ENCODE measurements around the gene TSBP1. TPM values are rescaled to one million over a fixed set of nuclear protein-coding genes. Genes with fewer than 3 reads are reported as not detected.

The TSBP1 gene
- total and polyA plus RNA-seq, 9 of the 15 experiments (the other 6 are each of a cell fraction or from before 2014, with no cell fraction given) = not detected

GRCh38 chr6:32317541-32317940 lies 54.2 kb downstream of the TSBP1 start:
- Histone ChIP-seq H3K4me2 (ENCODE audit: insufficient read depth, low read length) (no peak overlapping the region; the same call in 1 of the 2 replicates), H3K9me3 (replicated peaks; ENCODE audit: control insufficient read depth, insufficient read depth, low read depth, low read length) (no peaks in the 10 kb centered on the region), H3K4me1 (replicated peaks in 1 of 2; ENCODE audit: control insufficient read depth in 2 of 2, insufficient read depth in 2 of 2, low read length in 2 of 2) (no peaks in the 10 kb centered on the region; a peak in 1 of 5 replicates), H2AFZ (ENCODE audit: low read depth, low read length) (no peak overlapping the region), H3K79me2 (ENCODE audit: control insufficient read depth, insufficient read depth, low read length) (no peaks in the 10 kb centered on the region), H3K27ac (ENCODE audit: extremely low read depth, low read depth, low read length) (no peak overlapping the region), H3K4me3 (no peak overlapping the region), H3K9me1 (ENCODE audit: control insufficient read depth, insufficient read depth, low read length) (no peaks in the 10 kb centered on the region), H3K27me3 (ENCODE audit: control insufficient read depth in 2 of 2, insufficient read depth in 2 of 2, low read length in 2 of 2) (peaks cover 4 to 5% of the 10 kb centered on the region in 2 experiments; a peak in 4 of 5 replicates), H3K9ac (ENCODE audit: insufficient read depth in 1 of 2, low read depth in 2 of 2, low read length in 2 of 2) (no peak overlapping the region), H3K36me3 (ENCODE audit: control insufficient read depth, insufficient read depth, low read length) (no peaks in the 10 kb centered on the region), H4K20me1 (replicated peaks; ENCODE audit: control insufficient read depth, insufficient read depth, low read length) (no peaks in the 10 kb centered on the region)
- ATAC-seq = no peak
- in situ Hi-C loops (cut with MboI) = no loop called here
- no peak for FAIRE-seq
- WGBS (ENCODE audit: insufficient coverage, low coverage, missing lambda C conversion rate) = 0% methylated on average over 5 of the region's 5 CpGs
- ChIA-PET POLR2A (interaction anchor here (0.9 to 1.3 kb wide), 3 partner anchors 9 to 29 kb away, joined by 3 to 4 read pairs (median 3); no protein-coding TSS in a partner anchor), CTCF (ENCODE audit: low intra/inter-chr PET ratio) (interaction anchor here (0.6 kb wide), 1 partner anchor 28 kb away, joined by 4 read pairs; no protein-coding TSS in a partner anchor)
- TF ChIP-seq ZBTB34 (CRISPR knock-in tag; IDR thresholded peaks at IDR 0.05) (no peak), NFE2 (IDR thresholded peaks at IDR 0.05; ENCODE audit: low read depth) (peak; percentile 28; the same call in 1 of the 2 replicates), NKRF (IDR thresholded peaks at IDR 0.05; ENCODE audit: borderline replicate concordance) (no peak), RCOR1 (IDR thresholded peaks at IDR 0.05; ENCODE audit: borderline replicate concordance in 1 of 2, low read depth in 2 of 2, low read length in 2 of 2) (0 out of 4 replicates have a peak, but pooled peaks of 1 of the 2 experiments have one; percentile 21), ZNF277 (CRISPR knock-in tag; IDR thresholded peaks at IDR 0.05; ENCODE audit: borderline replicate concordance) (no peak), TEAD4 (IDR thresholded peaks at IDR 0.05; ENCODE audit: low read length) (peak; percentile 33; the same call in 1 of the 2 replicates), TEAD4 (CRISPR knock-in tag; IDR thresholded peaks at IDR 0.05; ENCODE audit: borderline replicate concordance) (no peak), SOX6 (IDR thresholded peaks at IDR 0.05) (peak; percentile 67), MEIS2 (IDR thresholded peaks at IDR 0.05; ENCODE audit: partially characterized antibody) (peak; percentile 26), RNF2 (IDR thresholded peaks at IDR 0.05) (peak; percentile 15; the same call in 1 of the 2 replicates), ESRRA (IDR thresholded peaks at IDR 0.05; ENCODE audit: borderline replicate concordance, low read depth) (peak; percentile 39; the same call in 1 of the 2 replicates), NFE2L1 (tag; IDR thresholded peaks at IDR 0.05; ENCODE audit: borderline replicate concordance, low read depth) (0 out of 2 replicates have a peak, but pooled peaks have one; percentile 1)
- DNase-seq (ENCODE audit: extremely low read depth in 1 of 4, low spot score in 3 of 4) = no peak
- BruUV-seq (replicated peaks) = no TSS peak
- intact Hi-C loops (cut with micrococcal nuclease) = no loop called here

All from K562 (cell line).